ENCODE results near the gene ITSN1. TPM values are rescaled to one million over a fixed set of nuclear protein-coding genes. Genes with fewer than 3 reads are reported as not detected.

The ITSN1 gene
- 121 TPM for total RNA-seq

DNA sequence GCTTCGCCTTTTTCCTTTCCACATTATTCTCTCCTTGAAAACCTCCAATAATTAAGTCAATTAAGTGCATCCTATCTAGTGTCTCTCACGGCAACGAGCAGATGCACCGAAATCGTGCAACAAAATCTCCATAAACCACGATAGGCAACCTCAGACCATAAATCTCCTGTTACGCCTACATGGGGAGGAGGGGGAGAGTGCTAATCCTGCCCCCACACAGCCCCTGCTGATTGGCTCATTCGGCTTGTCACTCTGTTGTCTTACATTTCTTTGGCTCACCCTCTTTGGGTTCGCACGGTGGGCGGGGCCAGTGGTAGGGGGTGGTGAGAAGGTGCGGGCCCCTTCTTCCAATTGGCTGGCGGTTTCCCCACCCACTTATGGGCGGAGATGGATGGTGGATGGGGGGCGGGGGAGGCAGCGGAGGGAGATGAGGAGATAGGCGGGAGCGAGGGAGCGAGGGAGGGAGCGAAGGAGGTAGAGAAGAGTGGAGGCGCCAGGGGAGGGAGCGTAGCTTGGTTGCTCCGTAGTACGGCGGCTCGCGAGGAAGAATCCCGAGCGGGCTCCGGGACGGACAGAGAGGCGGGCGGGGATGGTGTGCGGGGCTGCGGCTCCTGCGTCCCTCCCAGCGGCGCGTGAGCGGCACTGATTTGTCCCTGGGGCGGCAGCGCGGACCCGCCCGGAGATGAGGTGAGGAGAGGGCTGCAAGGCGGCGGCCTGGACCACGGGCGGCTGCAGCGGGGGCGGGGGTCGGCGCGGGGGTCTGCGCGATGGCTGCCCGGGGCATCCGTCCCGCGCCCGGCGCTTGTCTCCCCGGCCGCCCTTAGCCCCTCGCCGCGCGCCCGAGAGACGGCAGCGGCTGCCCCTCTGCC lies at the start of gene ITSN1:
Gene ITSN1, plus strand, starts transcription at position 475 of the 869 bp plus-strand sequence. CDS start 76,328 bp downstream, outside the sequence.

DNA sequence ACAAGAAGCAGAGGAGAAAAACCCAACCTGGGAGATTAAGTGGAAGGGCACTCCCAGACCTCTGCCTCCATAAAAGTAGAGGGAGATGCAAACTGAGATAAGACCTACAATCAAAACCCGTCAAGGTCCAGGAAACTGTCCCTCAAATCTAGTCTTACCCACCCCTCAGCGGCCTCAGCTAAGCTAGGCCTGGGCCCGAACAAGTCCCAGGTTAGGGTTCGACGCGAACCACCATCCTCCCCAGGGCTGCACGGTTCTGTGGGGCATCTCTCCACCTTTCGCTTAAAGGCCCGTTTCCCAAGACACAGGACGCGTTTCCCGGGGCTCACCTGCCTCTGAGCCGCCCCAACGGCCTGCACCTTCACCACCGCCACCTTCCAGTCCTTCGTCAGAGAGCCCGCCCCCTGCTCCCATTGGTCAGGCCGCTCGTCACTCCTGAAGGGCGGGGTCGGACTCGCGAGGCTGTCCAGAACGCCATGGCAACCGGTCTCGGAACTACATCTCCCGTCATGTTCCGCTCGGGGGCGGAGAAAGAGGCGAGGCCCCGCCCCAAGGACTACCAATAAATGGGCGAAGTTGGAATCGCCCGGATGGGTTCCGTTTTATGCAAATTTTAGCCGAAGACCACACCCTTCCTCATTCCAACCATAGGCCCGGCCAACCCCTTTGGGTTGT lies 812 bp upstream of the ITSN1 start, which contains the start of gene CRYZL1:
Gene CRYZL1, minus strand, starts transcription at position 390 of the 675 bp plus-strand sequence. CDS start 10,190 bp downstream, outside the sequence.

DNA sequence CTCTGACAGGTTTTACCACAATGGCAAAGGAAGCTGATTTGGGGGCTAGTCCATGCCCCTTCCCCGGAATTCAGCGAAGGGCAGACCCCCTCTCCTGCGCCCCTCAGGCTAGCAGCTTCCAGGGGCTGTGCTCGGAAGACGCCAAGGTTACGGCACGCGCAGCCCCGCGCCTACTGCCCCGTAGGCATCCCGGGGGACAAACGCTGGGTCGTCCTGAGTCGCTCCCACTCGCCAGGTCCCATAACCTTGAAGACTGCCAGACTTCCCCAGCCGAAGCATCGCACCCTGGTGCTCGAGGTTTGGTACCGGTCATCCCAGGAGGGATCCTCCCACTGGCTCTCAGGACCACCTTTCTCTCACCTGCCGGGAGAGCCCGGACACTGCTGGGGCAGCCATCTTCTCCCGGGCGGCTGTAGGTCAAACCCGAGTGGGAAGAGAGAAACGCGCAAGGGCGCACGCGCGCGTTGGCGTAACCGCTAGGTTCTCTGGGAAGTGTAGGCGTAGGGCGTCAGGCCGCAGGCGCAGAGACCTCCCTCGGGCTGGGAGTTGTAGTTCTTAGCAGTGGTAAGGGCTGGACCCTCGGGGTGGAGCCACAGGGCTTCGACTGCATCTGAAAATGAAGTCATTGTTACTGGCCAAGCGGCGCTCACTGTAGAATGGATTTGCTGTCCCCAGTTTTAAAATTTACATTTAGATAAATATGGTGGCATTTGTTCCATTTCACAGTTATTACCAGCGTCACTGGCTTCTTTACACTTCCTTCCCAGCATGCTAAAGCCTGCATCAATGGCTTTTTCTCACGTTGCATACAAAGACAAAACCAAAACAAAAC lies 273.3 kb downstream of the ITSN1 start, which contains the start of gene ATP5PO:
Gene ATP5PO, minus strand, starts transcription at position 437 of the 832 bp plus-strand sequence. Its CDS starts 41 bp downstream, at position 396.

Other genes starting within 250 kb of the ITSN1 start
- gene IFNGR2, start 239.1 kb upstream of the ITSN1 start, total RNA-seq = 53.1 TPM
- 87.6 TPM for gene TMEM50B, start 162.5 kb upstream of the ITSN1 start, total RNA-seq
- 3.2 TPM for gene DNAJC28, start 150.8 kb upstream of the ITSN1 start, total RNA-seq
- gene GART, start 100.4 kb upstream of the ITSN1 start, total RNA-seq = 94.7 TPM
- 373 TPM for gene SON, start 99.5 kb upstream of the ITSN1 start, total RNA-seq
- 18.5 TPM for gene DONSON, start 53.8 kb upstream of the ITSN1 start, total RNA-seq
- gene CRYZL1, start 760 bp upstream of the ITSN1 start, total RNA-seq = 80.0 TPM

Measured in camera-type eye (tissue), 1 donor.